Measurements from ENCODE around the gene VCL.
"Not testable (repeated sequence)": the region's sequence is repeated elsewhere in the genome, so short reads cannot be mapped to it uniquely, and the experiment has no call there.

VCL gene

GRCh38 chr10:74022926-74023629 lies 25.2 kb downstream of the VCL start:
- no peak for FAIRE-seq

GRCh38 chr10:74024600-74024999 lies 26.7 kb downstream of the VCL start:
- DNase-seq (ENCODE audit: insufficient read length, low spot score) (no peak), FAIRE-seq (no peak)
- no peak for TF ChIP-seq CTCF (IDR thresholded peaks at IDR 0.05; ENCODE audit: insufficient read depth, missing control alignments)

More at GRCh38 chr10:74022926-74023629, 25.2 kb downstream of the VCL start:
- no peak for DNase-seq (ENCODE audit: insufficient read length, low spot score)
- no peak for TF ChIP-seq CTCF (IDR thresholded peaks at IDR 0.05; ENCODE audit: insufficient read depth, missing control alignments)

GRCh38 chr10:74025380-74025978 lies 27.6 kb downstream of the VCL start:
- DNase-seq (ENCODE audit: insufficient read length, low spot score) (no peak), FAIRE-seq (no peak)
- no peak for TF ChIP-seq CTCF (IDR thresholded peaks at IDR 0.05; ENCODE audit: insufficient read depth, missing control alignments)

- no peak for TF ChIP-seq CTCF (IDR thresholded peaks at IDR 0.05; ENCODE audit: insufficient read depth, missing control alignments)
- DNase-seq (ENCODE audit: insufficient read length, low spot score) (no peak), FAIRE-seq (no peak)
Observed at GRCh38 chr10:74026428-74027015, 28.6 kb downstream of the VCL start.

GRCh38 chr10:74027702-74028101 lies 29.8 kb downstream of the VCL start:
- DNase-seq (ENCODE audit: insufficient read length, low spot score) = no peak
- no peak for FAIRE-seq

GRCh38 chr10:74029943-74030342 lies 32.0 kb downstream of the VCL start:
- FAIRE-seq = no peak
- DNase-seq (ENCODE audit: insufficient read length, low spot score) = no peak
- no peak for TF ChIP-seq CTCF (IDR thresholded peaks at IDR 0.05; ENCODE audit: insufficient read depth, missing control alignments)

More at GRCh38 chr10:74027702-74028101, 29.8 kb downstream of the VCL start:
- TF ChIP-seq CTCF (IDR thresholded peaks at IDR 0.05; ENCODE audit: insufficient read depth, missing control alignments) = no peak

- not testable (repeated sequence) for DNase-seq (ENCODE audit: insufficient read length, low spot score); FAIRE-seq
Observed at GRCh38 chr10:74032208-74032607, 34.3 kb downstream of the VCL start.

All from D721Med (cell line).